ENCODE results near the gene LIPN. TPM values are rescaled to one million over a fixed set of nuclear protein-coding genes. Genes with fewer than 3 reads are reported as not detected.
"Not testable (repeated sequence)": the region's sequence is repeated elsewhere in the genome, so short reads cannot be mapped to it uniquely, and the experiment has no call there.

LIPN gene, protein sequence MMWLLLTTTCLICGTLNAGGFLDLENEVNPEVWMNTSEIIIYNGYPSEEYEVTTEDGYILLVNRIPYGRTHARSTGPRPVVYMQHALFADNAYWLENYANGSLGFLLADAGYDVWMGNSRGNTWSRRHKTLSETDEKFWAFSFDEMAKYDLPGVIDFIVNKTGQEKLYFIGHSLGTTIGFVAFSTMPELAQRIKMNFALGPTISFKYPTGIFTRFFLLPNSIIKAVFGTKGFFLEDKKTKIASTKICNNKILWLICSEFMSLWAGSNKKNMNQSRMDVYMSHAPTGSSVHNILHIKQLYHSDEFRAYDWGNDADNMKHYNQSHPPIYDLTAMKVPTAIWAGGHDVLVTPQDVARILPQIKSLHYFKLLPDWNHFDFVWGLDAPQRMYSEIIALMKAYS
- not detected in 2 replicates for total RNA-seq (2014; rRNA removed; shearing (Covaris generic))

DNA sequence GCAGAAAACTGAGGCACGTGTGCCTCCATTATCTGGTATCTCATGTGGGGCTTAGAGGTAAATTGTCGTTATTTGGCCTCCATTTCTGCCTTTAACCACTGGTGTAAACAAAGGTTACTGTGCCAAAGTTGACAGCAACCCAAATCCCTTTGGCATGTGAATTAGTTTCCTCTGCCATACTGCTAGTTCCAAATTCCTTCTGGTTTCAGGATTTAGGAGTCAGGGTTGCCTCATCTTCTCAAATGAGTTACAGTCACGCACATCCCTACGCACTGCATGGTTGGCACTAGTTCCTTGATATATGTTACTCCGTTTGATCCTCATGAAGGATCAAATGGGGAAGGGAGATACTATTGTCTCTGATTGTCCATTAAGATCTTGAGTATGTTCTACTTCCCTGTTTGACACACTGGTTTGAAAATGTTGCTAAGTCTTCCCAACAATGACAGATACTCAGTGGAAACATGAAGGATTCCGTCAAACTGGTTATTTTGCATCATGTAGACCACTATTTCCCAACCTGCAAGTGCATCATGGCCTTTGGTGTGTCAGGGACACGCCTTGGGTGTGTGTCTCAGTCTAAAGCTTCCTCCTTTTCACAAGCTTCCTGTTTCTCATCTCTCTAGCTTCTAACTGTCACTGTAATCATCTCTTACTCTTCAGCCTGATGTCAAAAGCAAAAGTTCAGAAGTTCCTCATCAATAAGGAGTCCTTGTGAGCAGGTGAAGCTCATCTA lies at the start of gene LIPN:
TSS of gene LIPN (plus strand) at position 655 of the 736 bp plus-strand sequence. CDS start 1,386 bp downstream, outside the sequence.
- no peak for DNase-seq (ENCODE audit: low read depth)

DNA sequence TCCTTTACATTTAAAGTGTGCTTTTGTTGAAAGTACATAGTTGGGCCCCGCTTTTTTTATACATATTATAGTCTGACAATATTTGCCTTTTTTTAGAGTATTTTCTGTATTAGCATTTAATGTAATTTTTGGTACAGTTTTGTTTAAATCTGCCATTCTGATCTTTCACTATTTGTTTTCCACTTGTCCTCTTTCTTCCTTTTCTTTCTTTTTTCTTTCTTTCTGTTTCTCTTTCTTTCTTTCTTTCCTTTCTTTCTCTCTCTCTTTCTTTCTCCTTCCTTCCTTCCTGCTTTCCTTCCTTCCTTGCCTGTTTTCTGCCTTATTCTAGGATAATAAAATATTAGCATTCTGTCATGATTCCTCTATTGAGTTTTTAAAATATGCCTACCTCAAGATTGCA lies 44.3 kb upstream of the LIPN start:
- DNase-seq (ENCODE audit: low read depth) = no peak

DNA sequence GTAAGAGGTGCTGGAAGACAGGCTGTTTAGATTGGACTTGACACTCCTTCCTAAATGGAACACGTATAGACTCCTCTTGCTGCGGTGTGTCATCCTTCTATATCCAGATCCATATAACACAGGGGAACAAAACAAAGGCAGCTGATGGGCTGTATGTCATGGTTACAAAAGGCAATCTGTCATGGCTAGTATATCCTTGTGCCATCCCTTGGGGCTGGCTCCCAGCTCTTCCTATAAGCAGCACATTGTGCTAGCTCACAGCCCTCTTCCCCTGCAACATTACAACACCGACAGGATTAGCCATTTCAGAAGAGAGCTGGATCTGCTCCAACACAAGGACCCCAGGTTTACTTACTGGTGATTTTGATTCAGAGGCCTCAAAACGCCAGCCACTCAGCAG lies 38.4 kb upstream of the LIPN start:
- DNase-seq (ENCODE audit: low read depth) = no peak

DNA sequence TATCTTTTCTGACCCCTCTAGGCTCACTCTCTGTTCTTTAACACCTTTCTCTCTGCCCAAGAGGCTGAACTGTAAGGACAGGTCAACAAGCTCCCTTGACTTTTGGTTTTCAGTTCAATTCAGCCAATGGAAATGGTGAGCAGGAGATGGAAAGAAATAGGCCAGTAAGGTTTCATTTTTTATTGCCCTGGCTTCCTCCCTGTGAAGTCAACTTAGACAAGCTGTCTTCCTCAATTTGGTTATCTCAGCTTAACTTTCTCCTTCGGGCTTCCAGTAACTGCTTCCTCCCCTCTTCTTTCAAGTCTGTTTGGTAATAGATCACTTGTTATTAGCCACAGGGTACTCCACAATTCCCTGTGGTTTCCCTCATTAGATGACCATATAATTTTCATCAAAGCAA lies 34.0 kb upstream of the LIPN start:
- peak; percentile 25 for DNase-seq (ENCODE audit: low read depth)

DNA sequence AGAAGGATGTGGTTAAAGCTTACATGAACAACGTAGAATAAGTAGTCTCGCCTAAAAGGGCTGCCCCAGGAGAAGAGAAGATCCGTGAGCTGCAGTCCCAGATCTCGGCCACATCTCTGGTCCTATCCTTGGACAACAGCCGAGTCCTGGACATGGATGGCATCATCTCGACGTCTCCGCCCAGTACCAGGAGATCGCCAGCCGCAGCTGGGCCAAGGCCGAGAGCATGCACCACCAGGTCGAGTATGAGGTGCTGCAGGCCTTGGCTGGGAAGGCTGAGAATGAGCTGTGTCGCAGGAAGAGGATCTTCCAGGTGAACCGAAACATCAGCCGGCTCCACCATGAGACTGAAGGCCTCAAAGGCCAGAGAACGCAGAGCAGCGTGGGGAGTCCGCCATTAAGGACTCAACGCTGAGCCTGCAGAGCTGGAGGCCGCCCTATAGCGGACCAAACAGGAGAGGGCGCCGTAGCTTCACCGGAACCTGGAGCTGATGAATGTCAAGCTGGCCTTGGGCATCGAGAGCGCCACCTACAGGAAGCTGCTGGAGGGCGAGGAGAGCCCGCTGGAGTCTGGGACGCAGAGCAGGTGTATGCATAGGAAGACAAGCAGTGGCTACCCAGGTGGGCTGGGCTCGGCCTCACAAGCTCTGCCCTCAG lies 31.6 kb upstream of the LIPN start:
- no peak for DNase-seq (ENCODE audit: low read depth)

DNA sequence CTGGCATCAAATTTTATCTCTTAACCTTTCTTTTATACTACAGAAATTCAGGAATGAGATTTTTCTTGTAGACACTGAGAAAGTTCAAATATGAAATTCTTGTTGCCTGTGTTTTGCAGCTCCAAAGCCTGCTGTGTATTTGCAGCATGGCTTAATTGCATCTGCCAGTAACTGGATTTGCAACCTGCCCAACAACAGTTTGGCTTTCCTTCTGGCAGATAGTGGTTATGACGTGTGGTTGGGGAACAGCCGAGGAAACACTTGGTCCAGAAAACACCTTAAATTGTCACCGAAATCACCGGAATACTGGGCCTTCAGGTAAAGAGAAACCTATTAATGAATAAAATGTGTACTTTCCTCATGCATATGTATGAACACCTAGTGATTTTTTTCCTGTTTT lies 29.0 kb upstream of the LIPN start:
- no peak for DNase-seq (ENCODE audit: low read depth)

DNA sequence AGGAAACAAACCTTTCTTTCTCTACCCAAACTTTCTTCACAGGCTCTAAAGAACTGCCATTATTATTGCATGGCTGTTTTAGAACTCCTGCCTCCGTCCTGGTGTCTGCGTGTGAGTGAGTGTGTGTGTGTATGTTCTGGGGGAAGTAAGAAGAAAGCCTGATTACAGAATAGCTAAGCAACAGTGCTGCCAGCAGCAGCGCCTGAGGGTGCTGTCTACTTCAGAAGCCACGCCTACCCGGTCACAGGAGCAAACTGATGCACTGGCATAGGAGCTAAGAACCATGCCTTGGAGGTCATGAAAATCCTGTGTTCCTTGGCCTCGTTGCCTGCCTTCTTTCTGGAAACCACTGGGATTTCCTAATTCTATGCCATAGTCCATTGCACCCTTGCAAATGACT lies 28.5 kb upstream of the LIPN start:
- no peak for DNase-seq (ENCODE audit: low read depth)

DNA sequence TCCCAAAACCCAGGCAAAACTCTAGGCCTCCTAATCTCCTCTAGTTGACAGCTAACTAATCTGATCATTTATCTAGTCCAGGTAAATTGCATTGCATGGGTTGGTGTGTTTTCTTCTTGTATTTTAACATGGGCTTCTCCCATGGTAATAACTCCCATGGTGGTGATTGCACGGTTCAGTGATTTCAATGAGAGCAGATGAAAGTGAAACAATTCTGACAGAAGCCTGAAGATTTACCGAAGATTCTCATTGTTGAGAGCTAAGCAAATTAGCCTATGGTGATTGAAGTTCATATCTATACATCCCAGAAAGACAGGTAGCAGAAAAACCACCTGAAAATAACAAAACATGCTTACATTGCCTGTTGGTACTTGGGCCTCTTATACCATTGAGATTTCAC lies 26.6 kb upstream of the LIPN start:
- DNase-seq (ENCODE audit: low read depth) = peak; percentile 12

DNA sequence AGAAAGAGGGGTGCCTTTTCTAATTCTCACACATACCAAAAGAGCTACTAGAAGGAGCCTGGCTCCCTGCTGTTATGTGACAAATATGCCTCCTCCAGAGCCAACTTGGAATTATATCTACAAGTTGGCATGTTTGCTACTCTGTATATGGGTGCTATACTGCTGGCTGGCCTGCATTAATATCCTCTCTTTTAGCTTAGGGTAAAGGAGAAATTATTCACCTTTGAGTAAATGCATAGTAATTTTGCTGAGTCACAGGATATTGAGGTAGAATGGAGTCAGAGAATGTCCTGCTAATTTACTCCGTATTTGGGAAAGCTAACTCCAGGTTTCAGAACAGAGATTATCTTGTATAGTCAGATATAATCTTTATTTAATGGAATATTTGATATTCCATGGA lies 24.2 kb upstream of the LIPN start:
- DNase-seq (ENCODE audit: low read depth) = peak; percentile 31

DNA sequence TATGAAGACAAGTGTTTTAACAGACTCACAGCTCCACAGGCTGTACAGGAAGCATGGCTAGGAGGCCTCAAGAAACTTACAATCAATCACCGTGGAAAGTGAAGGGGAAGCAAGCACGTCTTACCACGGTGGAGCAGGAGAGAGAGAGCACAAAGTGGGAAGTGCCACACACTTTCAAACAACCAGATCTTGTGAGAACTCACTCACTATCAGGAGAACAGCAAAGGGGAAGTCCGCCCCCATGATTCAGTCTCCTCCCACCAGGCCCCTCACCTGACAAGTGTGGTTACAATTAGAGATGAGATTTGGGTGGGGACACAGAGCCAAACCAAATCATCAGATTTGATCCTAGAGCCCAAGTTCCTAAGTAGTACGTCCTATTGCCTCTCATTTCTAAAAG lies 17.9 kb upstream of the LIPN start:
- DNase-seq (ENCODE audit: low read depth) = not testable (repeated sequence)

DNA sequence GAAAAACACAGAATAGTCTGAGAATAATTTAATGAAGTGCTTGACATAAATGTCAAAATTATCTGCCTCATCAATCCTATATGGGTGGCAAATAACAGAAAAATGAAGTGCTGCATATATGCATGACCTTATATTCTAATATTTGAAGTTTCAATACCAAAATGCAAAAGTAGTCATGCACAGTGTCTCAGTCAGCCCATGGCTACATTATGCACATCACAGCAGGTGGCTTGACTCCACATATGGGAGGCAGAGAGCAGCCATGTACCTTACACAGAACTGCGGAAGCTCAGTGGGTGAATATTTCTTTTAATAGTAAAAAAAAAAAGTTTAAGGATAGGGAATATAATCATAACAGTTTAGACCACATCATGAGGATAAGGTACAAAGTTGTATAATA lies 17.4 kb upstream of the LIPN start:
- no peak for DNase-seq (ENCODE audit: low read depth)

DNA sequence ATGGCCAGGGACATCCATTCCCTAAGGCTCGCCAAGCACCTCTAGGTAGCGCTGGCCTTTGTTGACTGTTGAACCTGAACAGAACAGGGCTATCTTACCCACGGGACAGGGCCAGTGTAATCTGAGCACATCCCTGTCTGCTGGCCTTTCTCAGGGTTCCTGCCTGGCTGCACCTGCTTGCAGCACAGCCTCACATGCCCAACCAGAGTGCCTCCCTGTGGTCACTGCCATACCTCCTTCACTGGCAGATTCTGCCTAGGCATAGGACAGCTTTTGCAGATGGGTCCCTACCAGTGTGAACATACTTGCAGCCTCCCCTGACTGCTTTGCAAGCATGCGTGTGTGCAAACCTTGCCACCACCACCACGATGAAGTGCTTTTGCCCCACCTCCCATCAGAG lies 15.8 kb upstream of the LIPN start:
- no peak for DNase-seq (ENCODE audit: low read depth)

DNA sequence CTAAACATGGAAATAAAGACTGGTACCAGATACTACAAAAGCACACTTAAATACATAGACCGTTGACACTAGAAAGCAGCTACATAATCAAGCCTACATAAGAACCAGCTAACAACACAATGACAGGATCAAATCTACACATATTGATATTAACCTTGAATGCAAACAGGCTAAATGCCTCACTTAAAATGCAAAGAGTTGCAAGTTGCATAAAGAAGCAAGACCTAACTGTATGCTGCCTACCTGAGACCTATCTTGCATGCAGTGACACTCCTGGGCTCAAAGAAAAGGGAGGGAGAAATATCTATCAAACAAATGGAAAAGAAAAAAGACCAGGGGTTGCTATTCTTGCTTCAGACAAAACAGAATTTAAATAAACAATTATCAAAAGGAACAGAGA lies 14.2 kb upstream of the LIPN start:
- DNase-seq (ENCODE audit: low read depth) = no peak

DNA sequence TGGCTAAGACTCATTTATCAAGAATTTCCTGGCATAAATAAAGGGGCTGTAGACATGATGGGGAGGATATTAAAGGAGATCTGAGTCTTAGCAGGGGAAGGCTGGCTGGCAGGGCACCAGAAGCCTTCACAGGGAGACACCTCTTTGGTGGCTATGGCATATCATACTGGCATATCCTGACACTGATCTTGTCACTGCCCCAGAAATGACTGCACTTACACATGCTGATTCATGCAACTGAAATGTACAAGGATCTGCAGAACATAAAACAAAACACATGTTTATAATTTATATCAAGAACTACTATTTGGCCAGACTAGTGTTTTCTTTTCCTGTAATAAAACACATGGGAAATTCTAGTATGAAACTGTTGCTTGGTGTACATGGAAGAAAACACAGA lies 5.5 kb upstream of the LIPN start:
- peak; percentile 72 for DNase-seq (ENCODE audit: low read depth)

DNA sequence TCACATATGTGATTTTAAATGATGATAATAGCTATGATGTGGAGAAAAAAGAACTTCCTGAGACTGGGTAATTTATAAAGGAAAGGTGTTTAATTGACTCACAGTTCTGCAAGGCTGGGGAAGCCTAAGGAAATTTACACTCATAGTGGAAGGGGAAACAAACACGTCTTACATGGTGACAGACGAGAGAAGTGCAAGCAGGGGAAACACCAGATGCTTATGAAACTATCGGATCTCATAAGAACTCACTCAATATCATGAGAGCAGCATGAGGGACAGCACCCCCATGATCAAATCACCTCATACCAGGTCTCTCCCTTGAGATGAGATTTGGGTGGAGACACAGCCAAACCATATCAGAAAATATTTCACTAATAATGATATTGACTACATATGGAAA lies 4.1 kb upstream of the LIPN start:
- DNase-seq (ENCODE audit: low read depth) = no peak

DNA sequence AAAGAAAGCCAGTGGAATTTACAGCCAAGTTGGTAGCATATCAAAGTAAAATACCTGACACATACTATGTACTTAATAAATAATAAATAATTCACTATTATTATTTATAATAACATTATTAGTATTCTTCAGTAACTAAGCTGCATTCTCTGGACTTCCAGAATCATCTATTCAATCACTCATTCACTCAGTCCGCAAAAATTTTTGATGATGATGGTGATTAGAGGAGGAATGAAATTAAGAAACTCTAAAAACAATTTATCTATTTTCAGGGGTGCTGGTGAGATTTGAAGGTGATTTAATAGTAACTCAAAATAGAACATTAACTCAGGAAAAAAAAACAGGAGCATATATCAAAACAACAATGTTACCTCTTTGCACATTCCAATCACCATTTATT lies 3.2 kb upstream of the LIPN start:
- no peak for DNase-seq (ENCODE audit: low read depth)

DNA sequence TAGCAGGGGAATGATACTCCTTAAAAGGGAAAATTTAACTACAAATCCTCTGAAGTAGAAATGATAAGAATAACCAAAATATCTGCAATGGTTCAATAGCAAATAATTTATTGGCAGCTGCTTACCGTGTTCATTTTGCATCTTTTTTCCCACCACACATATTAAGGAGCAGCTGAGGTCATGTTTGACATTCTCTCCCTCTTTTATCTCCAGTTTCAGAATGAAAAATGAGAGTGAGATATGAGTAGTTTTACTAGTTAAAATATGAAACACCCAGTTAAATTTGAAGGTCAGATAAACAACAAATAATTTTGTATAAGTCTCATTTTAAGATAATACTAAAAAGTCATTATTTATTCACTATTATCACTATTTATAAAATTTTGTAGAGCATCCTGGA lies 3.1 kb downstream of the LIPN start:
- no peak for DNase-seq (ENCODE audit: low read depth)

DNA sequence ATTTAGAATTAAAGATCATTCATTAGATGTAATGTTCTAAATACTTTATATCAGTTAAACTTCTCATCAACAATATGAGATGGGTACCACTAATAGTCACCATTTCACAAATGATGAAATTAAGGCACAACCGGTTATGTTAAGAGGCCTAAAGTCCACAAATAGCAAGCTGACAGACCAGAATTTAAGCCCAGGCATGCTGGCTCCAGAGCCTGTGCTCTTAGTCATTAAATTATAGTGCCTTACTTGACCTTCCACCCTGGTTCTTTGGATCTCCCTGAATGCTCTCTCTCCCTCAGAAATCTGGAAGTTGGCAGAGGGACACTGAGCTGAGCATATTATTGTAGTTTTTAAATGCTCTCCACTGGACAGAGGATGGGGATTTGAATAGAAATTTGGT lies 3.6 kb downstream of the LIPN start:
- no peak for DNase-seq (ENCODE audit: low read depth)

DNA sequence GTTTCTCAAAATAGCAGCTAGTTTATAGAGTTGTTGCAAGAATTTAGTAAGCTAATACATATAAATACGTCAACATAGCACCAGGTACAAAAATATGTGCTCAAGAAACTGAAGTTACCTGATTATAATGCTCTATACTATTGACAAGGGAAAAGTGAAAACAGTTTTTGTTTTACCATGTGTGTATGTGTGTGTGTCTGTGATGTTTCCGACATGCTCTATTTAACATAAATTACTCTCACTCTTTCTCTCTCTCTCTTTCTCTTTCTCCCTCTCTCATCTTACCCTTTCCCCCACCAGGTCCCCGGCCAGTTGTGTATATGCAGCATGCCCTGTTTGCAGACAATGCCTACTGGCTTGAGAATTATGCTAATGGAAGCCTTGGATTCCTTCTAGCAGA lies 4.3 kb downstream of the LIPN start:
- no peak for DNase-seq (ENCODE audit: low read depth)

DNA sequence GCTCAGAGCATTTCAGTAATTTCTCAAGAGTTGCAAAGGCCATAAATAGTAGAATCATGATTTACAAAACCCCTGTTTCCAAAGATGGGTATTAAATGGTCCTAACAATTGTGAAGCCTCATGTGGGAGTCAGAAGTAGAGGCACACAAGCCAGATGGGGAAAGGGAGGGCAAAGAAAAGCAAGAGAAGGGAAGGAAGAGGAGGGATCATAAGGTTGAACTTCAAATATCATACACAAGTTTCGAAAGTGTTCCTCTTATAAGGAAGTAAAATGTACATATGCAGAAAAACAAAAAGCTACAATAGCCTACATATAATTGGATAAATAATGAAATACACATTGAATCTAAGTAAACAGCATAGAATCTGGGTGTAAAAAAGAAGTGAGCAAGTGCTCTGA lies 6.0 kb downstream of the LIPN start:
- DNase-seq (ENCODE audit: low read depth) = no peak

DNA sequence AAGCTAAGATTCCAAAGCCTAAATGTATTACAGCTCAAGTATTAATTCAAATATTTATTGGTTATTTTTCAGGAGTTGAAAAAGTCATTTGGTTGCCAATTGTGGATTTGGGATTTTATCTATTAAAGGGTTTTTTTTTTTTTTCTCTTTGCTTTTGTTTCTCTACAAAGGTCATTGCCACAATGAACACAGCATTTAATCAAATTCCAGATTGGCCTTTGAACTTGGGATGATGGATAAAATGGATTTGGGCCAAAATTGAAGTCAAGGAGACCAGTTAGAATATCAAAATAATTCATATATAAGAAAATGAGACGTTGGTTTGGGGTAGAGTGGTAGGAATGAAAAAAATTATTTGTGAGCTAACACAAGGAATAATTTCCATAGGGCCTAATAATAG lies 9.6 kb downstream of the LIPN start:
- no peak for DNase-seq (ENCODE audit: low read depth)

DNA sequence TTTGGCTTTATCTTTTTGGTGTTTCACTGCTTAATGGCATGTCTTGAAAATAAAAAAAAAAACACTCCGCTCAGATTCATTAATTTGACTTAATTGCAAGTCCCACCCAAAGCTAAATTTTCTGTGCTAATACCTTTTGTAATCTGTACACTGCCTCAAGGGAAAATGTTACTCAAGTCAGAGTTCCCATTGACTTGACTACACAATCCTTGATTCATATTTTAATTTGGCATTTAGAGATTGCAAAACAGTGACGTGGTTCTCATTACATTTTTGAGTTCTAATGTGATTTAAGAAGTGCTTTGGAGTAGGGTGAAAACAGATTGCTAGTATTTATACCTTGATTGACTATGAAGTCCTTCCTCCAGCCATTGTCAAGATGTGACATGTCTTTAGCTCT lies 21.4 kb downstream of the LIPN start:
- no peak for DNase-seq (ENCODE audit: low read depth)

DNA sequence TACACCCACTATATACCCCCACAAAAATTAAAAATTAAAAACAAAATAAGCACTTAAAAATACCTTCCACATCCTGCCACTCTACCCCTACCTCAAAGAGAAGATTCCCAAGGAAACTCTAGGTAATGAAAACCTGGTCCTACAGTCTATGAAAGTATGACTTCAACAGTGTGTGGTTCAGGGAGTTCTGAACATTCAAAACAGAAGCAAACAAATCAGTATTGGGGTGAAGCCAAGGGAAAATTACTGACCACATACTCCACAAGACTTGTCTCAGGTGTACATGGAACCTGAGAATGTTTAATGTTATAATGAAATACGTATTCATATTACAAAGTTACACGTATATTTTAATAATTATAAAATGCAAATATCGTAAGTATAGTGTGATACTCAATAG lies 22.4 kb downstream of the LIPN start:
- no peak for DNase-seq (ENCODE audit: low read depth)
